ENCODE results near the gene ZMYM2.

GRCh38 chr13:19993024-19993423 is 34.5 kb downstream of the ZMYM2 start:
- TF ChIP-seq CTCF (IDR thresholded peaks at IDR 0.05) (no peak), POLR2A (IDR thresholded peaks at IDR 0.05) (no peak)

Data from uterus (tissue), 2 donors.